ENCODE data around the gene S1PR2. TPM values are rescaled to one million over a fixed set of nuclear protein-coding genes. Genes with fewer than 3 reads are reported as not detected.
A peak's percentile ranks its signal among the peaks of the same experiment; 100 is the strongest.

S1PR2 gene
- total RNA-seq, 1 experiment from 2014 or later, result 6.9 TPM

DNA sequence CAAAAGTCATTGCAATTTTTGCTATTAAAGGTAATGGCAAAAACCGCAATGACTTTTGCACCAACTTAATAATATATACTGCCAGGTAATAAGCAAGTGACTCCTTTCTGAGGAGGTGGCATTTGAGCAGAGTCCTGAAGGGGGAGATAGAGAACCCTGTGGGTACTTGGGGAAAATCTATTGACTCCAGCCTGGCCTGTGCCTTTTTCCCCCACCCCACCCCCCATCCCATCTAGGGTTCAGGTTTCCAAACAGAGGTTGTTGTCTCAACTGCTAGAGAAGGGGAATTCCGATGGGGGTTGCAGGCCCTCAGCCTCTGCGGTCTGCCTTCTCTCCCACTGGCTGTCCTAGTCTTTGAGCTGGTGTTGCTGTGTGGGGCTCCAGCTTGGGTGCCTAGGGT is 11.5 kb downstream of the S1PR2 start:
- H2AFZ ChIP-seq, result no peak overlapping the region
- peak; percentile 31 to 68 for DNase-seq
- CTCF ChIA-PET, result interaction anchor here (0.7 kb wide), 1 partner anchor 137 kb away, joined by 11 read pairs; no protein-coding TSS in a partner anchor
- H3K9me2 ChIP-seq (ENCODE audit: insufficient read depth), result no peaks in the 10 kb centered on the region
- H3K4me3 ChIP-seq, result no peak overlapping the region
- POLR2A ChIA-PET (ENCODE audit: unreplicated experiment), result interaction anchor here (0.7 kb wide), 1 partner anchor 54 kb away, joined by 9 read pairs; no protein-coding TSS in a partner anchor
- H3K9me3 ChIP-seq (ENCODE audit: insufficient read depth, low read depth), result no peaks in the 10 kb centered on the region
- TF ChIP-seq, protein P1, sequence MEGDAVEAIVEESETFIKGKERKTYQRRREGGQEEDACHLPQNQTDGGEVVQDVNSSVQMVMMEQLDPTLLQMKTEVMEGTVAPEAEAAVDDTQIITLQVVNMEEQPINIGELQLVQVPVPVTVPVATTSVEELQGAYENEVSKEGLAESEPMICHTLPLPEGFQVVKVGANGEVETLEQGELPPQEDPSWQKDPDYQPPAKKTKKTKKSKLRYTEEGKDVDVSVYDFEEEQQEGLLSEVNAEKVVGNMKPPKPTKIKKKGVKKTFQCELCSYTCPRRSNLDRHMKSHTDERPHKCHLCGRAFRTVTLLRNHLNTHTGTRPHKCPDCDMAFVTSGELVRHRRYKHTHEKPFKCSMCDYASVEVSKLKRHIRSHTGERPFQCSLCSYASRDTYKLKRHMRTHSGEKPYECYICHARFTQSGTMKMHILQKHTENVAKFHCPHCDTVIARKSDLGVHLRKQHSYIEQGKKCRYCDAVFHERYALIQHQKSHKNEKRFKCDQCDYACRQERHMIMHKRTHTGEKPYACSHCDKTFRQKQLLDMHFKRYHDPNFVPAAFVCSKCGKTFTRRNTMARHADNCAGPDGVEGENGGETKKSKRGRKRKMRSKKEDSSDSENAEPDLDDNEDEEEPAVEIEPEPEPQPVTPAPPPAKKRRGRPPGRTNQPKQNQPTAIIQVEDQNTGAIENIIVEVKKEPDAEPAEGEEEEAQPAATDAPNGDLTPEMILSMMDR (conservative IDR thresholded peaks at IDR 0.05), result peak; percentile 69
- TF ChIP-seq EZH2 (IDR thresholded peaks at IDR 0.05; ENCODE audit: low read depth), result no peak
- intact Hi-C loops (cut with micrococcal nuclease; ENCODE audit: unreplicated experiment), result no loop called here
- H3K4me2 ChIP-seq, result no peak overlapping the region
- no peak overlapping the region for H3K27ac ChIP-seq
- no peaks in the 10 kb centered on the region for H3K27me3 ChIP-seq (ENCODE audit: insufficient read depth, low read depth)
- BruUV-seq (replicated peaks), result no TSS peak
- H4K20me1 ChIP-seq (ENCODE audit: insufficient read depth), result no peaks in the 10 kb centered on the region
- H3K4me1 ChIP-seq (replicated peaks; ENCODE audit: insufficient read depth), result peaks cover 30% of the 10 kb centered on the region
- H3K36me3 ChIP-seq (ENCODE audit: low read depth), result no peaks in the 10 kb centered on the region
- H3K79me2 ChIP-seq (ENCODE audit: low read depth), result no peaks in the 10 kb centered on the region
- H3F3A ChIP-seq (ENCODE audit: insufficient read depth, low read depth), result peaks cover 34% of the 10 kb centered on the region

DNA sequence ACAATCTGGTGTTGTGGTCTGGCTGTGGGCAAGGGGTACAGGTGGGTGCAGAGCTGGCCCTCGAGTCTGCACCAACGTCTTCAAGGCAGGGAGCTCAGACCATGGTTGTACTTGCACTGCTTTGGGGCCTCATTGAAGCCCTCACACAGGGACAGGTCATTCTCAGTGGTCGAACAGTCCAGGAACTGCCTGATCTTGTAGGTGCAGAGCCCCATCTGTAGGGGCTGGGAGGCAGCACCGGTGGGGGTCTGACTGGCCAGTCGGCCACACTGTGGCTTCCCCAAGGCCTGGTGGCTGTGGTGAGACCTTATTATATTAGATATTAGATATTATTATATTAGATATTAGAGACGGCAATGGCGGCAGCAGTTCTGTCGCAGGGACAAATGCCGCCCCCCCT is 14.0 kb downstream of the S1PR2 start:
- H3K36me3 ChIP-seq (ENCODE audit: low read depth), result no peaks in the 10 kb centered on the region
- no peak overlapping the region for H2AFZ ChIP-seq
- ChIA-PET CTCF (interaction anchor here (0.5 kb wide), 1 partner anchor 1766 kb away, joined by 3 read pairs; no protein-coding TSS in a partner anchor), POLR2A (ENCODE audit: unreplicated experiment) (interaction anchor here (0.6 kb wide), 1 partner anchor 380 kb away, joined by 31 read pairs; no protein-coding TSS in a partner anchor)
- H4K20me1 ChIP-seq (ENCODE audit: insufficient read depth), result no peaks in the 10 kb centered on the region
- no peaks in the 10 kb centered on the region for H3K27me3 ChIP-seq (ENCODE audit: insufficient read depth, low read depth)
- no peaks in the 10 kb centered on the region for H3K9me2 ChIP-seq (ENCODE audit: insufficient read depth)
- TF ChIP-seq, protein P1 (conservative IDR thresholded peaks at IDR 0.05), result no peak
- no peak for TF ChIP-seq EZH2 (IDR thresholded peaks at IDR 0.05; ENCODE audit: low read depth)
- intact Hi-C loops (cut with micrococcal nuclease; ENCODE audit: unreplicated experiment), result no loop called here
- H3K4me1 ChIP-seq (replicated peaks; ENCODE audit: insufficient read depth), result peaks cover 41% of the 10 kb centered on the region
- no peak overlapping the region for H3K27ac ChIP-seq
- H3K79me2 ChIP-seq (ENCODE audit: low read depth), result no peaks in the 10 kb centered on the region
- no peaks in the 10 kb centered on the region for H3K9me3 ChIP-seq (ENCODE audit: insufficient read depth, low read depth)
- BruUV-seq (replicated peaks), result no TSS peak
- no peak overlapping the region for H3K4me2 ChIP-seq
- no peak for DNase-seq
- H3K4me3 ChIP-seq, result no peak overlapping the region
- peaks cover 44% of the 10 kb centered on the region for H3F3A ChIP-seq (ENCODE audit: insufficient read depth, low read depth)

DNA sequence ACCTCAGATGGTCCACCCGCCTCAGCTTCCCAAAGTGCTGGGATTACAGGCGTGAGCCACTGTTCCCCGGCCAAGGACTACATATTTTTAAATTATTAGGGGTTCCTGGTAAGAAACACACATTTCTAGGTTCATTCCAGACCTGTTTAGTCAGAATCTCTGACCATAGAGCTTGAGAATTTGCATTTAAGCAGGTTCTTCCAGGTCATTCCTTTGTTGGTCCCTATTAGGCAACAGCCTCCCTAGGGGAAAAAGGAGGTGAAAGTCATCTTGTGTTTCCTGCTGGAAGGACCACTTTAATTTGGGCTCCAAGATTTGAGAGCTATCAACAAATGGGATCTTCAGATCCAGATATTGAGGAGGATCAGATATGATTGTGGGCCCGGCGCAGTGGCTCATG is 16.3 kb downstream of the S1PR2 start:
- peak; percentile 25 to 97 for DNase-seq
- ChIA-PET CTCF (interaction anchor here (0.7 kb wide), 3 partner anchors 12 to 280 kb away, joined by 3 to 17 read pairs (median 3); no protein-coding TSS in a partner anchor), POLR2A (ENCODE audit: unreplicated experiment) (interaction anchor here (0.7 kb wide), 1 partner anchor 9 kb away, joined by 3 read pairs; no protein-coding TSS in a partner anchor)
- peak overlapping the region; percentile 49 for H3K4me2 ChIP-seq
- intact Hi-C loops (cut with micrococcal nuclease; ENCODE audit: unreplicated experiment), result no loop called here
- peak overlapping the region; percentile 67 for H3K27ac ChIP-seq
- no peaks in the 10 kb centered on the region for H3K36me3 ChIP-seq (ENCODE audit: low read depth)
- no peaks in the 10 kb centered on the region for H3K9me3 ChIP-seq (ENCODE audit: insufficient read depth, low read depth)
- H3F3A ChIP-seq (ENCODE audit: insufficient read depth, low read depth), result peaks cover 44% of the 10 kb centered on the region
- no peak overlapping the region for H2AFZ ChIP-seq
- no peaks in the 10 kb centered on the region for H3K79me2 ChIP-seq (ENCODE audit: low read depth)
- no peak for TF ChIP-seq EZH2 (IDR thresholded peaks at IDR 0.05; ENCODE audit: low read depth)
- TF ChIP-seq, protein P1 (conservative IDR thresholded peaks at IDR 0.05), result no peak
- no peaks in the 10 kb centered on the region for H3K27me3 ChIP-seq (ENCODE audit: insufficient read depth, low read depth)
- no peaks in the 10 kb centered on the region for H3K9me2 ChIP-seq (ENCODE audit: insufficient read depth)
- H3K4me3 ChIP-seq, result no peak overlapping the region
- H3K4me1 ChIP-seq (replicated peaks; ENCODE audit: insufficient read depth), result peaks cover 41% of the 10 kb centered on the region
- BruUV-seq (replicated peaks), result no TSS peak
- no peaks in the 10 kb centered on the region for H4K20me1 ChIP-seq (ENCODE audit: insufficient read depth)

Measured in PC-9 (cell line).